ENCODE results near the gene EPB41.
A peak's percentile ranks its signal among the peaks of the same experiment; 100 is the strongest.

DNA sequence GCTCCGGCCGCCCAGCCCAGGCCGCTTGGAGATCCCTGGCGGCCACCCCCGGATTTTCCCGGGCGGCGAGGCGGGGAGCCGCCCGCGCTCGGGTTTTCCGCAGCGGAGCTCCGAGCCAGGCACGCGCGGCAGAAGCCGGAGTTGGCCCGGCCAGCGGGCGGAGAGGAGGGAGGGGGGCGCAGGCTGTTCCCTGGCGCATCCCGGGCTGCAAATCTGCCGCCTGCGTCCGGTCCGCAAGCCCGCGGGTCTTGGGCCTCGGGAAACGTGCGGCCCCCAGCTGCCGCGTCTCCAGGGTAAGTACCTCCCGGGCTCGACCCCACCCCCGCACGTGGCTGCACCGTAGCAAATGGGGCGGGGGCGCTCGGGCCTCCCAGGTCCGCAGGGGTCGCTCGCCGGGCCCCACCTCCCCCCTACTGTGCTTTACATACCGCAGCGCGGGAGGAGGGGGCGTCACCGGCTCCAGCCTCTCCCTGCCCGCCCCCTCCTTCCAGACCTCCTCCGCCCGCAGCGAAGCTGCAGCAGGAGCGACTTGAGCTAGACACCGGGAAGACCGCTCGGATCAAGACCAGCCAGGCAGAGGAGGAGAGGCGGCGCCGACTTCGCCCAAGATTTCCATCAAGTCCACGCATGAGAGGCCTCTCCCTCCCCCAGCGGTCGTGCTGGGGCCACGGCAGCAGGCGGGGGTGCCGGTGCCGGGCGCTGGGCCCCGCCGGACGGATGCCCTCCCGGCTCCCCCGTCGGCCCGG, 207.7 kb downstream of the EPB41 start:
- TF ChIP-seq POLR2A (IDR thresholded peaks at IDR 0.05): peak in 1 of 4 donors; percentile 3
- TF ChIP-seq, protein P1, sequence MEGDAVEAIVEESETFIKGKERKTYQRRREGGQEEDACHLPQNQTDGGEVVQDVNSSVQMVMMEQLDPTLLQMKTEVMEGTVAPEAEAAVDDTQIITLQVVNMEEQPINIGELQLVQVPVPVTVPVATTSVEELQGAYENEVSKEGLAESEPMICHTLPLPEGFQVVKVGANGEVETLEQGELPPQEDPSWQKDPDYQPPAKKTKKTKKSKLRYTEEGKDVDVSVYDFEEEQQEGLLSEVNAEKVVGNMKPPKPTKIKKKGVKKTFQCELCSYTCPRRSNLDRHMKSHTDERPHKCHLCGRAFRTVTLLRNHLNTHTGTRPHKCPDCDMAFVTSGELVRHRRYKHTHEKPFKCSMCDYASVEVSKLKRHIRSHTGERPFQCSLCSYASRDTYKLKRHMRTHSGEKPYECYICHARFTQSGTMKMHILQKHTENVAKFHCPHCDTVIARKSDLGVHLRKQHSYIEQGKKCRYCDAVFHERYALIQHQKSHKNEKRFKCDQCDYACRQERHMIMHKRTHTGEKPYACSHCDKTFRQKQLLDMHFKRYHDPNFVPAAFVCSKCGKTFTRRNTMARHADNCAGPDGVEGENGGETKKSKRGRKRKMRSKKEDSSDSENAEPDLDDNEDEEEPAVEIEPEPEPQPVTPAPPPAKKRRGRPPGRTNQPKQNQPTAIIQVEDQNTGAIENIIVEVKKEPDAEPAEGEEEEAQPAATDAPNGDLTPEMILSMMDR (IDR thresholded peaks at IDR 0.05): no peak
- TF ChIP-seq POLR2AphosphoS5 (IDR thresholded peaks at IDR 0.05): no peak
